Esophagus muscularis mucosa (tissue), 4 donors: Measurements from ENCODE around the gene AIG1. TPM values are rescaled to one million over a fixed set of nuclear protein-coding genes. Genes with fewer than 3 reads are reported as not detected.

Source experiments
- DNase-seq: peaks from one replicate; pipeline ENCODE4 v3.0.0-alpha.2; 2017; ENCODE audit errors: extremely low spot score
- H3K27ac ChIP-seq, 4 donors: fragments of 200-600 bp; sonication (generic); replicated peaks in 1 of 4; 1 replicate in 3 of 4; 2 replicates in 1 of 4; pipeline ENCODE4 v1.5.1; 2016 to 2019; ENCODE audit warnings: mild to moderate bottlenecking in 1 of 4
- H3K27me3 ChIP-seq, 4 donors: fragments of 200-600 bp; sonication (generic); one replicate each; pipeline versions ENCODE4 v1.5.1 to v1.6.0; 2016 to 2019
- H3K36me3 ChIP-seq, 4 donors: fragments of 200-600 bp; sonication (generic); one replicate each; pipeline ENCODE4 v1.5.1; 2016 to 2019
- H3K4me1 ChIP-seq, 4 donors: fragments of 200-600 bp; sonication (generic); one replicate each; pipeline ENCODE4 v1.5.1; 2016 to 2019
- H3K4me3 ChIP-seq, 4 donors: fragments of 200-600 bp; sonication (generic); 1 replicate in 2 of 4; 2 replicates in 2 of 4; pipeline ENCODE4 v1.5.1; 2016 to 2019; ENCODE audit warnings: mild to moderate bottlenecking in 4 of 4, moderate library complexity in 1 of 4
- H3K9me3 ChIP-seq, 4 donors: fragments of 200-600 bp; sonication (generic); 1 replicate in 3 of 4; 2 replicates in 1 of 4; pipeline ENCODE4 v1.5.1; 2016 to 2019
- CTCF ChIP-seq, 3 experiments: fragments of 200-600 bp in 2 of 3; fragments of 450-650 bp in 1 of 3; sonication (generic) in 2 of 3; IDR thresholded peaks; one replicate each; pipeline ENCODE4 v1.5.1; 2017 to 2019; ENCODE audit warnings: antibody characterized with exemption in 3 of 3, mild to moderate bottlenecking in 2 of 3, moderate library complexity in 1 of 3
- EP300 ChIP-seq: sonication (generic); formaldehyde crosslinking; IDR thresholded peaks from one replicate; pipeline ENCODE4 v1.6.1; 2017; ENCODE audit warnings: antibody characterized with exemption
- POLR2A ChIP-seq: fragments of 450-650 bp; IDR thresholded peaks from one replicate; pipeline ENCODE4 v1.6.1; 2017; ENCODE audit warnings: antibody characterized with exemption, moderate library complexity, mild to moderate bottlenecking, low read depth
- POLR2AphosphoS5 ChIP-seq, 2 donors: sonication (generic); formaldehyde crosslinking; IDR thresholded peaks; one replicate each; pipeline ENCODE4 v1.6.1; 2017; ENCODE audit warnings: antibody characterized with exemption in 2 of 2
- WGBS: methylation state at CpG from one replicate; pipeline ENCODE4 v1.1.5; 2018; 5-methylcytosine and 5-hydroxymethylcytosine counted together
- intact Hi-C: fragments of 100-400 bp; cut with DNase I; formaldehyde crosslinking; loops from one replicate; pipeline ENCODE4 v1.15.1; 2023
- total RNA-seq, 4 donors: library from RNA; depleted of rRNA; stranded (reverse); fragments of >200 nt; gene quantifications; one replicate each; pipeline versions ENCODE4 v1.1.0 to v1.2.1, GENCODE V29; 2016

Gene AIG1
- total RNA-seq, 4 donors from 2014 or later: 21.0 to 26.3 (median 23.4) TPM

- Histone ChIP-seq H3K4me1 (peaks cover 0 to 6% (median 0%) of the 10 kb centered on the region in 4 donors), H3K27me3 (no peaks in the 10 kb centered on the region), H3K36me3 (peaks cover 0 to 18% (median 0%) of the 10 kb centered on the region in 4 donors), H3K4me3 (no peak overlapping the region), H3K9me3 (no peaks in the 10 kb centered on the region), H3K27ac (no peak overlapping the region)
- TF ChIP-seq POLR2A: no peak
- no peak for TF ChIP-seq CTCF (IDR thresholded peaks at IDR 0.05)
- TF ChIP-seq EP300: no peak
- TF ChIP-seq POLR2AphosphoS5 (IDR thresholded peaks at IDR 0.05): no peak
- 89% methylated on average over 2 of the region's 2 CpGs for WGBS
- intact Hi-C loops: no loop called here
- DNase-seq: no peak
These were observed 80.8 kb downstream of the AIG1 start for GRCh38 chr6:143141442-143141841.

GRCh38 chr6:143146186-143146851 is 85.6 kb downstream of the AIG1 start:
- Histone ChIP-seq H3K27me3 (no peaks in the 10 kb centered on the region), H3K27ac (no peak overlapping the region), H3K36me3 (peaks cover 0 to 5% (median 2%) of the 10 kb centered on the region in 4 donors), H3K4me1 (no peaks in the 10 kb centered on the region), H3K4me3 (no peak overlapping the region), H3K9me3 (no peaks in the 10 kb centered on the region)
- intact Hi-C loops: no loop called here
- WGBS: 87% methylated on average over 3 of the region's 3 CpGs
- no peak for TF ChIP-seq CTCF (IDR thresholded peaks at IDR 0.05)
- TF ChIP-seq POLR2A: no peak
- TF ChIP-seq POLR2AphosphoS5 (IDR thresholded peaks at IDR 0.05): no peak
- TF ChIP-seq EP300: no peak
- no peak for DNase-seq

GRCh38 chr6:143149771-143150170 is 89.1 kb downstream of the AIG1 start:
- Histone ChIP-seq H3K4me3 (no peak overlapping the region), H3K27me3 (no peaks in the 10 kb centered on the region), H3K4me1 (no peaks in the 10 kb centered on the region), H3K36me3 (peaks cover 0 to 5% (median 2%) of the 10 kb centered on the region in 4 donors), H3K9me3 (no peaks in the 10 kb centered on the region), H3K27ac (no peak overlapping the region)
- TF ChIP-seq POLR2A: no peak
- no peak for TF ChIP-seq POLR2AphosphoS5 (IDR thresholded peaks at IDR 0.05)
- TF ChIP-seq EP300: no peak
- TF ChIP-seq CTCF (IDR thresholded peaks at IDR 0.05): no peak
- no peak for DNase-seq
- intact Hi-C loops: no loop called here
- WGBS: 60% methylated on average over 2 of the region's 2 CpGs

- intact Hi-C loops: no loop called here
- 100% methylated on average over 1 of the region's 1 CpG for whole genome bisulfite sequencing
- H3K4me3 ChIP-seq: no peak overlapping the region
- no peaks in the 10 kb centered on the region for H3K9me3 ChIP-seq
- H3K27me3 ChIP-seq: no peaks in the 10 kb centered on the region
- no peak for DNase-seq
- H3K36me3 ChIP-seq: peaks cover 0 to 5% (median 2%) of the 10 kb centered on the region in 4 donors
- H3K27ac ChIP-seq: no peak overlapping the region
- H3K4me1 ChIP-seq: no peaks in the 10 kb centered on the region
- TF ChIP-seq EP300 (no peak), POLR2A (no peak), POLR2AphosphoS5 (IDR thresholded peaks at IDR 0.05) (no peak), CTCF (IDR thresholded peaks at IDR 0.05) (no peak)
These were observed 89.6 kb downstream of the AIG1 start for GRCh38 chr6:143150281-143150680.

- no peak for TF ChIP-seq POLR2A
- no peak for TF ChIP-seq POLR2AphosphoS5 (IDR thresholded peaks at IDR 0.05)
- no peak for TF ChIP-seq CTCF (IDR thresholded peaks at IDR 0.05)
- TF ChIP-seq EP300: no peak
- Histone ChIP-seq H3K9me3 (no peaks in the 10 kb centered on the region), H3K4me3 (no peak overlapping the region), H3K36me3 (peaks cover 0 to 5% (median 2%) of the 10 kb centered on the region in 4 donors), H3K27ac (no peak overlapping the region), H3K27me3 (no peaks in the 10 kb centered on the region), H3K4me1 (no peaks in the 10 kb centered on the region)
- intact Hi-C loops: no loop called here
- WGBS: 94% methylated on average over 3 of the region's 3 CpGs
- DNase-seq: no peak
These were observed 90.7 kb downstream of the AIG1 start for GRCh38 chr6:143151381-143151780.
